ENCODE measurements around the gene MT1F. TPM values are rescaled to one million over a fixed set of nuclear protein-coding genes. Genes with fewer than 3 reads are reported as not detected.
A peak's percentile ranks its signal among the peaks of the same experiment; 100 is the strongest.

MT1F gene
- total and polyA plus RNA-seq, 10 of the 15 experiments (the other 5 are each of a cell fraction or from before 2014, with no cell fraction given), result 0.28 to 2.5 (median 1.1) TPM; not detected in 1

- intact Hi-C loops (cut with micrococcal nuclease; ENCODE audit: unreplicated experiment), result no loop called here
- SMC1A ChIA-PET (ENCODE audit: uncharacterized antibody, unreplicated experiment), result interaction anchor here (1.7 kb wide), 1 partner anchor 49 kb away, joined by 4 read pairs; no protein-coding TSS in a partner anchor
- DNase-seq (ENCODE audit: low read depth, low spot score) (no peak), FAIRE-seq (no peak), ATAC-seq (no peak)
- H3K4me3 ChIP-seq, result no peak overlapping the region
- H3K79me2 ChIP-seq (ENCODE audit: control insufficient read depth, insufficient read depth, low read length), result no peaks in the 10 kb centered on the region
- H3K36me3 ChIP-seq (ENCODE audit: control insufficient read depth in 2 of 2, insufficient read depth in 2 of 2, low read length in 1 of 2), result no peaks in the 10 kb centered on the region
- POLR2A ChIA-PET, result no interaction called here
- H3K27me3 ChIP-seq (replicated peaks in 1 of 2; ENCODE audit: control insufficient read depth in 2 of 2, insufficient read depth in 2 of 2, low read length in 1 of 2), result peaks cover 4 to 7% of the 10 kb centered on the region in 2 experiments; a peak in 3 of 4 replicates
- TF ChIP-seq YY1 (IDR thresholded peaks at IDR 0.05; ENCODE audit: low read depth, low read length) (no peak), SUZ12 (IDR thresholded peaks at IDR 0.05; ENCODE audit: unreplicated experiment) (no peak), CHD2 (IDR thresholded peaks at IDR 0.05; ENCODE audit: borderline replicate concordance, low read depth, low read length) (no peak)
- CTCF ChIA-PET, result interaction anchor here (1.5 kb wide), 1 partner anchor 140 kb away, joined by 3 read pairs; no protein-coding TSS in a partner anchor
- H3K27ac ChIP-seq (ENCODE audit: control insufficient read depth, insufficient read depth), result no peak overlapping the region
- no peak overlapping the region for H3K9ac ChIP-seq (ENCODE audit: control insufficient read depth, insufficient read depth, low read length)
- no peak overlapping the region for H2AFZ ChIP-seq (ENCODE audit: control insufficient read depth, low read depth, low read length)
- no TSS peak for BruUV-seq (replicated peaks)
- H3K4me2 ChIP-seq (ENCODE audit: control insufficient read depth, insufficient read depth), result no peak overlapping the region
- RAD21 ChIA-PET (ENCODE audit: unreplicated experiment), result interaction anchor here (0.7 to 1.7 kb wide), 3 partner anchors 20 to 119 kb away, joined by 3 to 4 read pairs (median 3); no protein-coding TSS in a partner anchor
- in situ Hi-C loops (cut with MboI), result no loop called here
- H3K9me3 ChIP-seq (replicated peaks; ENCODE audit: control insufficient read depth, insufficient read depth, low read length), result no peaks in the 10 kb centered on the region
- no peaks in the 10 kb centered on the region for H4K20me1 ChIP-seq (ENCODE audit: control insufficient read depth, insufficient read depth)
- no peaks in the 10 kb centered on the region for H3K4me1 ChIP-seq (ENCODE audit: control insufficient read depth, insufficient read depth, low read length)
- whole genome bisulfite sequencing (ENCODE audit: insufficient coverage, insufficient replicate concordance, low lambda C conversion rate, missing lambda C conversion rate), result 6% methylated on average over 7 of the region's 7 CpGs
Observed at GRCh38 chr16:56653218-56653617, 4.5 kb upstream of the MT1F start.

GRCh38 chr16:56658327-56658875, 642 bp downstream of the MT1F start:
- no peak overlapping the region for H3K27ac ChIP-seq (ENCODE audit: control insufficient read depth, insufficient read depth)
- intact Hi-C loops (cut with micrococcal nuclease; ENCODE audit: unreplicated experiment), result no loop called here

More at GRCh38 chr16:56658327-56658875, 642 bp downstream of the MT1F start:
- peak overlapping the region; percentile 72; the same call in 1 of the 2 replicates for H3K4me2 ChIP-seq (ENCODE audit: control insufficient read depth, insufficient read depth)
- ChIA-PET SMC1A (ENCODE audit: uncharacterized antibody, unreplicated experiment) (no interaction called here), RAD21 (ENCODE audit: unreplicated experiment) (no interaction called here), POLR2A (no interaction called here), CTCF (no interaction called here)
- no peaks in the 10 kb centered on the region for H4K20me1 ChIP-seq (ENCODE audit: control insufficient read depth, insufficient read depth)
- H2AFZ ChIP-seq (ENCODE audit: control insufficient read depth, low read depth, low read length), result peak overlapping the region; percentile 75; the same call in 1 of the 2 replicates
- H3K4me1 ChIP-seq (ENCODE audit: control insufficient read depth, insufficient read depth, low read length), result no peaks in the 10 kb centered on the region
- no peaks in the 10 kb centered on the region for H3K9me3 ChIP-seq (replicated peaks; ENCODE audit: control insufficient read depth, insufficient read depth, low read length)
- H3K27me3 ChIP-seq (replicated peaks in 1 of 2; ENCODE audit: control insufficient read depth in 2 of 2, insufficient read depth in 2 of 2, low read length in 1 of 2), result peaks cover 12 to 14% of the 10 kb centered on the region in 2 experiments
- in situ Hi-C loops (cut with MboI), result no loop called here
- WGBS (ENCODE audit: insufficient coverage, insufficient replicate concordance, low lambda C conversion rate, missing lambda C conversion rate), result 44% methylated on average over 10 of the region's 10 CpGs
- no peaks in the 10 kb centered on the region for H3K36me3 ChIP-seq (ENCODE audit: control insufficient read depth in 2 of 2, insufficient read depth in 2 of 2, low read length in 1 of 2)
- H3K79me2 ChIP-seq (ENCODE audit: control insufficient read depth, insufficient read depth, low read length), result no peaks in the 10 kb centered on the region
- DNase-seq (ENCODE audit: low read depth, low spot score) (no peak), FAIRE-seq (no peak), ATAC-seq (no peak)
- BruUV-seq (replicated peaks), result no TSS peak
- 0 out of 2 replicates have a peak overlapping the region, but pooled peaks have one; percentile 52 for H3K4me3 ChIP-seq
- TF ChIP-seq IRF5 (IDR thresholded peaks at IDR 0.05; ENCODE audit: borderline replicate concordance), result no peak
- no peak for TF ChIP-seq TAF1 (IDR thresholded peaks at IDR 0.05; ENCODE audit: borderline replicate concordance, low read depth, low read length)
- TF ChIP-seq BCL11A (IDR thresholded peaks at IDR 0.05; ENCODE audit: low read depth, low read length), result no peak
- TF ChIP-seq NFXL1 (IDR thresholded peaks at IDR 0.05; ENCODE audit: borderline replicate concordance), result no peak
- TF ChIP-seq NBN (IDR thresholded peaks at IDR 0.05), result no peak
- no peak for TF ChIP-seq RAD51 (IDR thresholded peaks at IDR 0.05)
- TF ChIP-seq YY1 (IDR thresholded peaks at IDR 0.05; ENCODE audit: low read depth, low read length), result no peak
- TF ChIP-seq ZNF24 (IDR thresholded peaks at IDR 0.05), result no peak
- H3K9ac ChIP-seq (ENCODE audit: control insufficient read depth, insufficient read depth, low read length), result no peak overlapping the region

Measured in GM12878 (cell line).